Ramos (cell line): ENCODE results near the gene CABP7.
"Not testable (repeated sequence)": the region's sequence is repeated elsewhere in the genome, so short reads cannot be mapped to it uniquely, and the experiment has no call there.

Experiments
- in situ Hi-C: fragments of 300-500 bp; cut with MboI; formaldehyde crosslinking; loops from one replicate; pipeline ENCODE4 v1.14.3; 2022; ENCODE audit warnings: low sequenced_read_pairs; ENCODE audit not compliant: unreplicated experiment

CABP7 gene

GRCh38 chr22:29739346-29739875, 19.6 kb downstream of the CABP7 start:
- in situ Hi-C loops = no loop called here

GRCh38 chr22:29740216-29740615, 20.4 kb downstream of the CABP7 start:
- in situ Hi-C loops = no loop called here

GRCh38 chr22:29741926-29742325, 22.1 kb downstream of the CABP7 start:
- in situ Hi-C loops = no loop called here

- in situ Hi-C loops = no loop called here
Measured at GRCh38 chr22:29742326-29742725, 22.5 kb downstream of the CABP7 start.

GRCh38 chr22:29744902-29745301, 25.1 kb downstream of the CABP7 start:
- in situ Hi-C loops = no loop called here

- in situ Hi-C loops = no loop called here
Measured at GRCh38 chr22:29747832-29748231, 28.0 kb downstream of the CABP7 start.

- in situ Hi-C loops = no loop called here
Measured at GRCh38 chr22:29748248-29748893, 28.6 kb downstream of the CABP7 start.

- in situ Hi-C loops = no loop called here
Measured at GRCh38 chr22:29750029-29750428, 30.2 kb downstream of the CABP7 start.

GRCh38 chr22:29750559-29751538, 31.0 kb downstream of the CABP7 start:
- in situ Hi-C loops = no loop called here

- in situ Hi-C loops = no loop called here
Measured at GRCh38 chr22:29751669-29752068, 31.9 kb downstream of the CABP7 start.

GRCh38 chr22:29753808-29754657, 34.2 kb downstream of the CABP7 start:
- in situ Hi-C loops = no loop called here

- in situ Hi-C loops = not testable (repeated sequence)
Measured at GRCh38 chr22:29754658-29755395, 35.0 kb downstream of the CABP7 start.

GRCh38 chr22:29755889-29756288, 36.1 kb downstream of the CABP7 start:
- in situ Hi-C loops = no loop called here

- in situ Hi-C loops = no loop called here
Measured at GRCh38 chr22:29756341-29756740, 36.5 kb downstream of the CABP7 start.

- in situ Hi-C loops = no loop called here
Measured at GRCh38 chr22:29757096-29757495, 37.3 kb downstream of the CABP7 start.

GRCh38 chr22:29758068-29758622, 38.3 kb downstream of the CABP7 start:
- in situ Hi-C loops = no loop called here

GRCh38 chr22:29758959-29759358, 39.2 kb downstream of the CABP7 start:
- in situ Hi-C loops = no loop called here

GRCh38 chr22:29762263-29762662, 42.5 kb downstream of the CABP7 start:
- in situ Hi-C loops = no loop called here

- in situ Hi-C loops = no loop called here
Measured at GRCh38 chr22:29765905-29766631, 46.3 kb downstream of the CABP7 start.
